Mammary epithelial cell (primary cell): ENCODE measurements around the gene TARBP2.

Experiments used
- CTCF ChIP-seq, 2 donors: IDR thresholded peaks in 1 of 2; conservative IDR thresholded peaks in 1 of 2; 2 replicates each; pipeline ENCODE4 v1.5.1; 2011 to 2012; ENCODE audit warnings: inconsistent platforms in 2 of 2, low read length in 2 of 2, mild to moderate bottlenecking in 2 of 2, control low read depth in 1 of 2, low read depth in 1 of 2; ENCODE audit not compliant: insufficient read depth in 1 of 2; ENCODE audit errors: extremely low read depth in 1 of 2
- EZH2 ChIP-seq: IDR thresholded peaks from 2 replicates; pipeline ENCODE4 v1.6.1; 2012; ENCODE audit warnings: low read length, inconsistent platforms, borderline replicate concordance

- TF ChIP-seq CTCF (conservative IDR thresholded peaks at IDR 0.05 in 1 of 2, IDR thresholded peaks at IDR 0.05 in 1 of 2; ENCODE audit: extremely low read depth in 1 of 2, insufficient read depth in 1 of 2, low read depth in 1 of 2, low read length in 2 of 2) = no peak
- TF ChIP-seq EZH2 = no peak
Measured at GRCh38 chr12:53483225-53483978, 17.7 kb upstream of the TARBP2 start.
